Osteoblast (primary cell): ENCODE measurements around the gene ZNHIT2. TPM values are rescaled to one million over a fixed set of nuclear protein-coding genes. Genes with fewer than 3 reads are reported as not detected.

ENCODE experiments used
- DNase-seq: peaks from one replicate; pipeline ENCODE4 v3.0.0; 2011; ENCODE audit warnings: low spot score, mixed read lengths; ENCODE audit not compliant: insufficient read length; ENCODE audit errors: missing footprints
- H2AFZ ChIP-seq: 2 replicates; pipeline ENCODE4 v1.6.0; 2011; ENCODE audit warnings: mild to moderate bottlenecking, low read length
- H3K27ac ChIP-seq: 2 replicates; pipeline ENCODE4 v1.5.1; 2011; ENCODE audit warnings: mild to moderate bottlenecking, low read depth, low read length, moderate library complexity
- H3K27me3 ChIP-seq: 2 replicates; pipeline ENCODE4 v1.6.0; 2012; ENCODE audit warnings: mild to moderate bottlenecking, control low read depth, inconsistent platforms, low read length, moderate library complexity; ENCODE audit not compliant: insufficient read depth
- H3K36me3 ChIP-seq: 2 replicates; pipeline ENCODE4 v1.5.1; 2011; ENCODE audit warnings: mild to moderate bottlenecking, low read length, control low read depth, moderate library complexity; ENCODE audit not compliant: insufficient read depth
- H3K4me1 ChIP-seq: 2 replicates; pipeline ENCODE4 v1.5.1; 2011; ENCODE audit warnings: mild to moderate bottlenecking, low read length, control low read depth, moderate library complexity; ENCODE audit not compliant: insufficient read depth
- H3K4me2 ChIP-seq: 2 replicates; pipeline ENCODE4 v1.6.0; 2011; ENCODE audit warnings: mild to moderate bottlenecking, low read length; ENCODE audit not compliant: insufficient read depth
- H3K4me3 ChIP-seq: fragments of 200-600 bp; sonication (generic); 3 replicates; pipeline ENCODE4 v1.5.1; 2012; ENCODE audit warnings: mild to moderate bottlenecking, low read length, inconsistent platforms; ENCODE audit not compliant: insufficient read depth
- H3K79me2 ChIP-seq: 2 replicates; pipeline ENCODE4 v1.6.0; 2012; ENCODE audit warnings: mild to moderate bottlenecking, low read length, control low read depth, inconsistent platforms; ENCODE audit not compliant: insufficient read depth
- H3K9me3 ChIP-seq: 2 replicates; pipeline ENCODE4 v1.5.1; 2011; ENCODE audit warnings: low read depth, low read length, control low read depth
- H4K20me1 ChIP-seq: 2 replicates; pipeline ENCODE4 v1.6.0; 2012; ENCODE audit warnings: mild to moderate bottlenecking, low read length, control low read depth; ENCODE audit not compliant: insufficient read depth
- total RNA-seq: library from RNA; depleted of rRNA; stranded (reverse); fragments of >200 nt; gene quantifications from 2 replicates; pipeline ENCODE4 v1.2.3, GENCODE V29; 2012
- TF ChIP-seq, protein P1 (sequence below): IDR thresholded peaks from 2 replicates; pipeline ENCODE4 v1.5.1; 2011; ENCODE audit warnings: mild to moderate bottlenecking, low read depth, low read length, moderate library complexity; ENCODE audit errors: extremely low read depth

Gene ZNHIT2
- 12.3 and 12.4 TPM in 2 replicates for total RNA-seq

DNA sequence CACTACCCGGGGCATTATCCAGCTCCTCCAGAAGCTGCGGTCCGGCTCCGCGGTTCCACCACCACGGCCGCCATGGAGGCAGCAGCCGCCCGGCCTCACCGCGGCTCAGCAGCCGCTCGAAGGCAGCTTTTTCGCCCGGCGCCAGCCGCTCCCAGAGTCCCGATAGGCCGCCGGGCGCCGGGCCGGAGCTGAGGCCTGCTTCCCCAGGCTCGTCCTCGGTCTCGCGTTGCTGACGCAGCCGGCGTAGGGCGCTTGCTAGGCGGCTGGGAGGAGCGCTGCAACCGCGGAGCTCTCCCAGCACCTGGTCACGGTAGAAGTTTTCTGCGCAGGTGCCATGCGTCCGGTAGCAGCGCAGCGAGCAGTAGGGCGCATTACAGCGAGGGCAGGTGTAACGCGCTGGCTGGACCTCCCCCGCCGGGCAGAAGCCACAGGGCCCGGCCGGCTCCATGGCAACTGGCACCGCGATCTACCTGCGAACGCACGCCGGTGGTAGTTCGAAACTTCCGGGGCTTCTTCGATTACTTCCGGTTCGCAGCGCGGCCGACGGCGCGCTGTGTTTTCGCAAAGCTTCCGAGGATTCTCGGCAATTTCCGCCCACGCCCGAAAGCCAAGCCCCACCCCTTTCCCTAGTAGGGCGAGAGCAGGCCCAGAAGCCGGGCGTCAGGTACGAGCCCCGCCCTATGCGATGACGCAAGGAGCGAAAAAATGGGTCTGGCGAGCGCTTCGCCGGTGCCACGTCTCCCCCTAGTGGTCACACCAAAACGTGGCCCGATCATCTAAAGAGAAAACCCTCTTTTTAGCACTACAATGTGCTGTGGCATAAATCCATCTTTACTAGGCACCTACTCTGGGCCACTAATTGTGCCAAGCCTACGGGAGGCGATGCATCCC lies at the start of gene ZNHIT2:
Gene ZNHIT2, minus strand, starts transcription at position 496 of the 891 bp plus-strand sequence. Its CDS starts 48 bp downstream, at position 448.
- H3K9me3 ChIP-seq, result no peaks in the 10 kb centered on the region
- H3K27me3 ChIP-seq, result no peaks in the 10 kb centered on the region
- peak within 1 kb of the TSS; percentile 97 for H3K4me3 ChIP-seq
- H3K36me3 ChIP-seq, result peaks cover 42% of the 10 kb centered on the region
- peak; percentile 99 for DNase-seq
- no peak within 1 kb of the TSS for H2AFZ ChIP-seq
- H3K4me2 ChIP-seq, result peak within 1 kb of the TSS; percentile 91
- peaks cover 7% of the 10 kb centered on the region for H4K20me1 ChIP-seq
- H3K4me1 ChIP-seq, result peaks cover 27% of the 10 kb centered on the region
- peak within 1 kb of the TSS; percentile 93 for H3K27ac ChIP-seq
- TF ChIP-seq, protein P1, sequence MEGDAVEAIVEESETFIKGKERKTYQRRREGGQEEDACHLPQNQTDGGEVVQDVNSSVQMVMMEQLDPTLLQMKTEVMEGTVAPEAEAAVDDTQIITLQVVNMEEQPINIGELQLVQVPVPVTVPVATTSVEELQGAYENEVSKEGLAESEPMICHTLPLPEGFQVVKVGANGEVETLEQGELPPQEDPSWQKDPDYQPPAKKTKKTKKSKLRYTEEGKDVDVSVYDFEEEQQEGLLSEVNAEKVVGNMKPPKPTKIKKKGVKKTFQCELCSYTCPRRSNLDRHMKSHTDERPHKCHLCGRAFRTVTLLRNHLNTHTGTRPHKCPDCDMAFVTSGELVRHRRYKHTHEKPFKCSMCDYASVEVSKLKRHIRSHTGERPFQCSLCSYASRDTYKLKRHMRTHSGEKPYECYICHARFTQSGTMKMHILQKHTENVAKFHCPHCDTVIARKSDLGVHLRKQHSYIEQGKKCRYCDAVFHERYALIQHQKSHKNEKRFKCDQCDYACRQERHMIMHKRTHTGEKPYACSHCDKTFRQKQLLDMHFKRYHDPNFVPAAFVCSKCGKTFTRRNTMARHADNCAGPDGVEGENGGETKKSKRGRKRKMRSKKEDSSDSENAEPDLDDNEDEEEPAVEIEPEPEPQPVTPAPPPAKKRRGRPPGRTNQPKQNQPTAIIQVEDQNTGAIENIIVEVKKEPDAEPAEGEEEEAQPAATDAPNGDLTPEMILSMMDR, result peak; percentile 90
- peaks cover 45% of the 10 kb centered on the region for H3K79me2 ChIP-seq

DNA sequence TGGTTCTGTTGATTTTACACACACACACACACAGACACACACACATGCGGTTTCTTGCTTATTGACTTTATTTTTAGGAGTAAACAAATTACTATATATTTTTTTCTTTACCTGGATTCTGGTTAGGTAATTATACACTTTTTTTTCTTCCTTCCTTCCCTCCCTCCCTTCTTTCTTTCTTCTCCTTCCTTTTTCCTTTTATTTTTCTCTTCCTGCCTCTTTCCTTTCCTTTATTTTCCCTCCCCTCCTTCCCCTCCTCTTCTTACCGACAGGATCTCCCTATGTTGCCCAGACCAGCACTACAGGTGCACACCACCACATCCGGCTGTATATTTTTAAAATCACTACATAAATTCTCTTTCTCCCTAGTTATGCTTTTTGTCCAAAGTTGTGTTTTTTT lies 49.4 kb upstream of the ZNHIT2 start:
- Histone ChIP-seq H2AFZ (no peak overlapping the region), H3K4me3 (no peak overlapping the region), H3K4me2 (no peak overlapping the region), H4K20me1 (no peaks in the 10 kb centered on the region), H3K36me3 (no peaks in the 10 kb centered on the region), H3K27me3 (no peaks in the 10 kb centered on the region), H3K79me2 (no peaks in the 10 kb centered on the region), H3K27ac (no peak overlapping the region), H3K4me1 (peaks cover 7% of the 10 kb centered on the region), H3K9me3 (no peaks in the 10 kb centered on the region)
- TF ChIP-seq, protein P1, result no peak
- no peak for DNase-seq

DNA sequence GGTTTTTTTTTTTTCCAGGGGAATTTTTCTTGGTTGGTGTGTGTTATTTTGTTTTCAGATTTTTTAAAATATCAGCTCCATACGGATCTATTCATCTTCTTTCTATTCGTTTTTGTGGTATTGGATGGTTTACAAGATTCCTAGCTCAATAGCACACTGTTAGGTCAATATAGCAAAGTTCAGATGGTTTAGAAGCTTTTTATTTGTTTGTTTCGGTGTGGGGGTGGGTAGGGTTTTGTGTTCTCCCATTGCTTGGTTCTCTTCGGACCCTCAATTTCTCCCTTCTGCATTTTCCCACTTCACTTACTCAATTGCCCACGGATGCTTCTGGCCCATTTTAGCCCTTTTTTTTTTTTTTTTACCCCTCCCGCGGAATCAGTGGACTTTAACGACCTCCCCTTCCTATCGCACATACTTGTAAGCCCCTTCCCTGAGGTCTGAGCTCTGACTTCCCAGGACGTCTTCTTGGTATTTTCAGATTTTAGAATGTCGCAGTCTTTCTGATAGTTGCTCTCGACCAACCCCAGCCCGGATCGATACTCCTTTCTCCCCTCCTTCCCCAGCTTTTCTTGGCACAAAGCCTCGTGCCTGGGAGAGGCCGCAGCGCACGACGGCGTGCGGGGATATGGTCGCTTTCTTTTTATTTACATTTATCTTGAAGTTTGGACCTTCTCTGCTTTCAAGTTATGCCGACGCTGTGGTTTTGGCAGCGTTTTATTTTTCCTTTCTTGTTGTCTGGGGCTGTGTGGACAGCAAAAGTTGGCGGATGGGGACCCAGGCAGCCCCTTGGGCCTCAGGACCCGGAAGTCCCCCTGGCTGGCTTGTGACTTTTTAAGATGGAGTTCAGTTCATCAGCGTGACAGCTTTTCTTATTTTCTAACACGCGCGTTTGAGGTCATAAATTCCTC lies 48.2 kb upstream of the ZNHIT2 start:
- peaks cover 7% of the 10 kb centered on the region for H3K4me1 ChIP-seq
- peak overlapping the region; percentile 71 for H3K4me3 ChIP-seq
- H4K20me1 ChIP-seq, result no peaks in the 10 kb centered on the region
- DNase-seq, result peak; percentile 70
- H2AFZ ChIP-seq, result peak overlapping the region; percentile 95
- no peaks in the 10 kb centered on the region for H3K79me2 ChIP-seq
- peak overlapping the region; percentile 87 for H3K4me2 ChIP-seq
- peak overlapping the region; percentile 59 for H3K27ac ChIP-seq
- no peaks in the 10 kb centered on the region for H3K9me3 ChIP-seq
- TF ChIP-seq, protein P1, result no peak
- no peaks in the 10 kb centered on the region for H3K36me3 ChIP-seq
- H3K27me3 ChIP-seq, result no peaks in the 10 kb centered on the region
